ENCODE measurements around the gene DUSP8. TPM values are rescaled to one million over a fixed set of nuclear protein-coding genes. Genes with fewer than 3 reads are reported as not detected.
"Not testable (repeated sequence)": the region's sequence is repeated elsewhere in the genome, so short reads cannot be mapped to it uniquely, and the experiment has no call there.

Gene DUSP8
- total RNA-seq, 4 donors from 2014 or later, result 2.5 to 8.5 (median 4.8) TPM

GRCh38 chr11:1604711-1605110, 32.6 kb upstream of the DUSP8 start:
- intact Hi-C loops (cut with DNase I), result no loop called here
- Histone ChIP-seq H3K36me3 (no peaks in the 10 kb centered on the region), H3K4me3 (no peak overlapping the region), H3K27me3 (peaks cover 0 to 59% (median 3%) of the 10 kb centered on the region in 4 donors), H3K27ac (replicated peaks in 1 of 4) (no peak overlapping the region), H3K4me1 (peaks cover 0 to 5% (median 0%) of the 10 kb centered on the region in 4 donors), H3K9me3 (no peaks in the 10 kb centered on the region)
- TF ChIP-seq POLR2AphosphoS5 (IDR thresholded peaks at IDR 0.05) (no peak), EP300 (IDR thresholded peaks at IDR 0.05) (no peak), POLR2A (IDR thresholded peaks at IDR 0.05; ENCODE audit: low read depth) (no peak)
- TF ChIP-seq, protein P1, sequence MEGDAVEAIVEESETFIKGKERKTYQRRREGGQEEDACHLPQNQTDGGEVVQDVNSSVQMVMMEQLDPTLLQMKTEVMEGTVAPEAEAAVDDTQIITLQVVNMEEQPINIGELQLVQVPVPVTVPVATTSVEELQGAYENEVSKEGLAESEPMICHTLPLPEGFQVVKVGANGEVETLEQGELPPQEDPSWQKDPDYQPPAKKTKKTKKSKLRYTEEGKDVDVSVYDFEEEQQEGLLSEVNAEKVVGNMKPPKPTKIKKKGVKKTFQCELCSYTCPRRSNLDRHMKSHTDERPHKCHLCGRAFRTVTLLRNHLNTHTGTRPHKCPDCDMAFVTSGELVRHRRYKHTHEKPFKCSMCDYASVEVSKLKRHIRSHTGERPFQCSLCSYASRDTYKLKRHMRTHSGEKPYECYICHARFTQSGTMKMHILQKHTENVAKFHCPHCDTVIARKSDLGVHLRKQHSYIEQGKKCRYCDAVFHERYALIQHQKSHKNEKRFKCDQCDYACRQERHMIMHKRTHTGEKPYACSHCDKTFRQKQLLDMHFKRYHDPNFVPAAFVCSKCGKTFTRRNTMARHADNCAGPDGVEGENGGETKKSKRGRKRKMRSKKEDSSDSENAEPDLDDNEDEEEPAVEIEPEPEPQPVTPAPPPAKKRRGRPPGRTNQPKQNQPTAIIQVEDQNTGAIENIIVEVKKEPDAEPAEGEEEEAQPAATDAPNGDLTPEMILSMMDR (IDR thresholded peaks at IDR 0.05), result no peak
- DNase-seq (ENCODE audit: extremely low spot score), result no peak
- 84% methylated on average over 4 of the region's 7 CpGs for WGBS

DNA sequence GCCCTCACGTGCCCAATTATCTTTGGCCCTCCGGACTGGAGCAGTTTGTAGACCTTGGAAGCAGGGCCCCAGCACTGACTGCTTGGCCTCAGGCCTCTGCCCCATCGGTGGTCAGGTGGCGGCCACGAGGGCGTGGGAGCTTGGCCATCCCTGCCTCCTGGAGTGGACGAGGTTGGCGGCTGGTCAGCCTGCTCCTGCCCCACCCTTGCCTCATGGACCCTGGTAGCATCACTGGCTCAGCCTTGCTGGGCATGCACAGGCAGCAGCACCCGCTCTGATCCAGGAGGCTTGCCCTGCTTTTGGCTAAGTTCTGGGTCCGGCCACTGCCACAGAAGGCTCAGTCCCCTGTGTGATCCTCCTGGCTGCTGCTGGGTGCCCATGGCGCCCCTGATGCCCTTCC, 32.1 kb upstream of the DUSP8 start:
- Histone ChIP-seq H3K4me3 (no peak overlapping the region), H3K27me3 (peaks cover 0 to 53% (median 3%) of the 10 kb centered on the region in 4 donors), H3K4me1 (peaks cover 0 to 5% (median 0%) of the 10 kb centered on the region in 4 donors), H3K36me3 (no peaks in the 10 kb centered on the region), H3K27ac (replicated peaks in 1 of 4) (no peak overlapping the region), H3K9me3 (no peaks in the 10 kb centered on the region)
- TF ChIP-seq, protein P1 (IDR thresholded peaks at IDR 0.05), result no peak
- TF ChIP-seq EP300 (IDR thresholded peaks at IDR 0.05) (no peak), POLR2AphosphoS5 (IDR thresholded peaks at IDR 0.05) (no peak), POLR2A (IDR thresholded peaks at IDR 0.05; ENCODE audit: low read depth) (no peak)
- intact Hi-C loops (cut with DNase I), result no loop called here
- no peak for DNase-seq (ENCODE audit: extremely low spot score)
- 93% methylated on average over 7 of the region's 11 CpGs for WGBS

DNA sequence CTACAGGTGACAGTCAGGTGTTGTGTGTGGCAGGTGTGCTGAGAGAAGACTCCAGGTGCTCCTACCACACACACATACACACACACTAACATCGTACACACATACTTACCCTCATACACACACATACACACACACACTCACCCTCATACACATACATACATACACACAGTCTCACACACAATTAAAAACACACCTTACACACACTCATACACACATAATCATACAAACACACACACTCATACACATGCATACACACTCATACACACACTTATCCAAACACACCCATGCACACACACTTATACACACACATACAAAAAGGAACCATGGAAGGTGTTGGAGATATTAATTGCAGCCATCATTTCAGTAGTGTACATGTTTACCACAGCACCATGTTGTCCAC, 31.6 kb upstream of the DUSP8 start:
- no peak for TF ChIP-seq EP300 (IDR thresholded peaks at IDR 0.05)
- no peak for TF ChIP-seq POLR2A (IDR thresholded peaks at IDR 0.05; ENCODE audit: low read depth)
- TF ChIP-seq, protein P1 (IDR thresholded peaks at IDR 0.05), result no peak
- TF ChIP-seq POLR2AphosphoS5 (IDR thresholded peaks at IDR 0.05), result no peak

GRCh38 chr11:1601663-1602062, 29.6 kb upstream of the DUSP8 start:
- H3K9me3 ChIP-seq; intact Hi-C loops (cut with DNase I); H3K27ac ChIP-seq (replicated peaks in 1 of 4); H3K4me3 ChIP-seq; DNase-seq (ENCODE audit: extremely low spot score); H3K4me1 ChIP-seq; H3K36me3 ChIP-seq: not testable (repeated sequence)
- H3K27me3 ChIP-seq, result peaks cover 0 to 48% (median 3%) of the 10 kb centered on the region in 4 donors
- 78% methylated on average over 3 of the region's 3 CpGs for WGBS

More for the DNA sequence above, 31.6 kb upstream of the DUSP8 start:
- no peak for DNase-seq (ENCODE audit: extremely low spot score)
- Histone ChIP-seq H3K36me3 (no peaks in the 10 kb centered on the region), H3K27ac (replicated peaks in 1 of 4) (no peak overlapping the region), H3K9me3 (no peaks in the 10 kb centered on the region), H3K4me3 (no peak overlapping the region), H3K27me3 (peaks cover 0 to 49% (median 3%) of the 10 kb centered on the region in 4 donors), H3K4me1 (peaks cover 0 to 5% (median 0%) of the 10 kb centered on the region in 4 donors)
- intact Hi-C loops (cut with DNase I), result no loop called here
- 80% methylated on average over 1 of the region's 1 CpG for WGBS

- H3K27ac ChIP-seq (replicated peaks in 1 of 4), result no peak overlapping the region
- no peaks in the 10 kb centered on the region for H3K36me3 ChIP-seq
- peaks cover 0 to 42% (median 3%) of the 10 kb centered on the region in 4 donors for H3K27me3 ChIP-seq
- no peaks in the 10 kb centered on the region for H3K9me3 ChIP-seq
- no peak for DNase-seq (ENCODE audit: extremely low spot score)
- intact Hi-C loops (cut with DNase I), result no loop called here
- TF ChIP-seq EP300 (IDR thresholded peaks at IDR 0.05) (no peak), POLR2AphosphoS5 (IDR thresholded peaks at IDR 0.05) (no peak)
- TF ChIP-seq, protein P1 (IDR thresholded peaks at IDR 0.05), result no peak
- H3K4me1 ChIP-seq, result no peaks in the 10 kb centered on the region
- whole genome bisulfite sequencing, result 81% methylated on average over 5 of the region's 5 CpGs
- H3K4me3 ChIP-seq, result no peak overlapping the region
Measured at GRCh38 chr11:1600626-1601025, 28.6 kb upstream of the DUSP8 start.

All from esophagus muscularis mucosa (tissue), 4 donors.